Limb (tissue), 2 donors: ENCODE measurements around the gene SLC25A29.
"Not testable (repeated sequence)": the region's sequence is repeated elsewhere in the genome, so short reads cannot be mapped to it uniquely, and the experiment has no call there.

Experiments used
- DNase-seq, 2 donors: peaks; one replicate each; pipeline ENCODE4 v3.0.0-alpha.2; 2016; ENCODE audit errors: extremely low spot score in 2 of 2

SLC25A29 gene

DNA sequence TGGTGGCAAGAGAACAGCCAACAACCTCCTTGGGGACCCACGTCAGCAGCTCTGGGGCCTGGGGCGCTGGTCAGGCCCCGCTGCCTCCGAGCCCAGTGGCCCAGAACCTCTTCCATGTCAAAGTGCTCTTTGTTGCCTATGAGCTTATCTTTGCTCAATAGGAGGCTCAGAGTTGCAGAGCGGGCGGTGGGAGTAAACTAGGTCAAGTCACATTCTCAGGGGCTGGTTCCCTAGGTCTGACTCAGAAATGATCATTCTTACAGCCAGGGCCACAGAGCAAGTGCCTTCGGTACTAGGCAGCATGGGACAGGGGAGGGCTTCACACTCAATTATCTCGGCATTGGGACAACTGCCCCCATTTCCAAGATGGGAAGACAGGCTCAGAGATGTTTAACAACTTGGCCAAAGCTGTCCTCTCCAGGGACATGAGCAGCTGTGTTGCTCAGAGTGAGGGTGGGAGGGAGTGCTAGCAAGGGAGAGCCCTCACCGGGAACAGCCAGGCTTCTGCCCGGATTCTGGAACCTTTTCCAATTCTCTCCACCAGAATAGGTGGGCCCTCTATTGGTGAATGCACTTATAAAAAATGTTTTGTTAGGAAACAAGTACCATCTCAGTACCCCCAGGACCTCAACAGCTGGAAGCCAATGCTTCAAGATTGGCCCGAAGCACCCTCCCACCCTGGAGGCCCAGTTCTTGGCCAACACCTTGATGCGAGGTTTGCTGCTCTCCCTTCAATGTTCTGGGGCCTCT lies 11.9 kb downstream of the SLC25A29 start:
- DNase-seq: no peak

GRCh38 chr14:100293497-100294212 lies 12.6 kb downstream of the SLC25A29 start:
- no peak for DNase-seq

GRCh38 chr14:100292776-100293461 lies 13.3 kb downstream of the SLC25A29 start:
- peak in 1 of 2 donors; percentile 22 for DNase-seq

DNA sequence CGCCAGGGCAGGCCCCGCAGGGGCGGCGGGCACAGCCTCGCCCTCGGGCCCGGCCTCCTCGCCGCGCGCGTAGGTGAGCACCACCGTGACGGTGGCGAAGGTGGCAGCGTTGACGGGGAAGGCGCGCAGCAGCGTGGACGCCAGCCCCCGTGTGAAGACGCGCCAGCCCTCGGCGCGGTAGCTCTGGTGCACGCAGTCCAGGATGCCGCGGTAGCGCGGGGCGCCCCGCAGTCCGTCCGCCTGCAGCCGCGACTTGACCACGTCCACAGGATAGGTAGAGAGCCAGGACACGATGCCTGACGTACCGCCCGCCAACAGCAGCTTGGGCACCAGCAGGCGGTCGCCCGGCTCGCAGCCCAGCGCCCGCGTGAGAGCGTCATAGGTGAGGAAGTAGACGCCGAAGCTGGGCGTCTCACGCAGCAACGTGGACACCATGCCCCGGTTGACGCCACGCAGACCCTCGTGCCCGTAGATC lies 13.9 kb downstream of the SLC25A29 start:
- DNase-seq: peak in 1 of 2 donors; percentile 23

DNA sequence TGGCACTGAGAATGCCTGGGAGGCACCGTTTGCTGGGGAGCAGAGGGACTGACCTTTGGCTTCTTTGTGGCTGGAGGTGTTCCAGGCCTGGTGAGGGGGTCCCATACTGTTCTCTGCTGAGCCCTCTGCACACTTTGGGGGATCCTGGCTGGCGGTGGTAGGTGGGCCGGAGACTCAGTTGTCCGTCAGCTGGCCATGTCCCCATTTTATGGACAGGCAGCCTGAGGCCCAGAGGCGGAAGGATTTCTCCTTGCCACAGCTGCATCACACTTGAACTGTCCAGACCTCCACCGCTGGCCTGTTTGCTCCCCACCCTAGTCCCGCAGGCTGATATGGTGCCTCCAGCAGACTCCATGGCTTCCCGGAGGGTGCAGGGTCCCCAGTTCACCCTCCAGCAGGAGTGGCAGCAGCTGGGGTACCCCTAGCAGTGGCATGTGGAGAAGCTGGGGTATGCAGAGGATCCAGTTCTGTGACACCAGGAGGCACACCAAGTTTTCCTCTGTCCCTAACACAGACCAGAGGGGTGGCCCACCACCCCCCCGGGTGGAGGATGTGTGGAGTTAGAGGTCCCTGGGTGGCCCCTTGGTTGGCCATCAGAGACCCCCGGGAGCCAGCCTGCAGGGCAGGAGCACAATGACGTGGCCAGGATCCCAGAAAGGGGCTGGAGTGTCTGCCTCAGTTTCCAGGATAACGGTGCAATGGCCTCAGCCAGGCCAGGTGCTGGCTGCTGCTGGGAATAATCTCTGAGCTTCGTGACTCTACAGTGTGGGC lies 14.8 kb downstream of the SLC25A29 start:
- DNase-seq: peak in 1 of 2 donors; percentile 30

- no peak for DNase-seq
Measured at GRCh38 chr14:100290607-100291304, 15.5 kb downstream of the SLC25A29 start.

GRCh38 chr14:100289916-100290606 lies 16.2 kb downstream of the SLC25A29 start:
- peak in 1 of 2 donors; percentile 28 for DNase-seq

- DNase-seq: no peak
Measured at GRCh38 chr14:100288382-100289185, 17.7 kb downstream of the SLC25A29 start.

GRCh38 chr14:100287998-100288295 lies 18.3 kb downstream of the SLC25A29 start:
- DNase-seq: not testable (repeated sequence)

GRCh38 chr14:100287202-100287997 lies 18.8 kb downstream of the SLC25A29 start:
- no peak for DNase-seq

DNA sequence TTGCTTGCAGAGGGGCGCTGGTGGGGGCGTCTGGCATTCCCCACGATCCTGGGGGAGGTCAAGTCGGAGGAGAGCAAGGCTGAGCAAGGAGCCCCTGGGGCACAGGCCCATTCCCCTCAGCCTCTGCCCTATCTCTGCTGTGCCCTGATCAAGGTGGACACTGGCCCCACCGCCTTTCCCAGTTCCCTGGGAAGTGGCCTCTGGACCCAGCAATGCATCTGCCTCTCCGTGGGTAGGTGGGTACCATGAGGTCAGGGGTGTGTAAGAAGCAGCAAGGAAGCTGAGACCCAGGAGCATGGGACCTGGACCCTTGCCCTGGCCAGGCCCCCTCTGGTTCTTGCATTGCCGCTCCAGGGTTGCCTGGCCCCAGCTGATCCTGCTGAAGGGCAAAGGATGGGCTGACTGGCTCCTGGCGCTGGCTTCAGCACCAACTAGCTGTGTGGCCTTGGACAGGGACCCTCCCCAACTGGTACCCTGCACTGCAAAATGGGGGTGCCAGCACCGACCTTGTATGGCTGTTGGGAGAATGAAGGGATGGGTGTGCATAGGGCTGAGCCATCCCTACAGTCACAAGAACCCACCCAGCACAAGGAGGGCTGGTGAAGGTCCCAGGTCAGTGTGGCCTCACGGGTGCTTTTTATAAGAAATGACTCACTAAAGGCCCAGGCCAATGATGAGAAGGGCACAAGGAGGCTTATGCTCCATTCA lies 19.6 kb downstream of the SLC25A29 start:
- peak in 1 of 2 donors; percentile 28 for DNase-seq

GRCh38 chr14:100285913-100286400 lies 20.3 kb downstream of the SLC25A29 start:
- no peak for DNase-seq

GRCh38 chr14:100285021-100285912 lies 21.0 kb downstream of the SLC25A29 start:
- peak; percentile 51 to 88 for DNase-seq

GRCh38 chr14:100283984-100284881 lies 22.0 kb downstream of the SLC25A29 start:
- DNase-seq: peak in 1 of 2 donors; percentile 25

DNA sequence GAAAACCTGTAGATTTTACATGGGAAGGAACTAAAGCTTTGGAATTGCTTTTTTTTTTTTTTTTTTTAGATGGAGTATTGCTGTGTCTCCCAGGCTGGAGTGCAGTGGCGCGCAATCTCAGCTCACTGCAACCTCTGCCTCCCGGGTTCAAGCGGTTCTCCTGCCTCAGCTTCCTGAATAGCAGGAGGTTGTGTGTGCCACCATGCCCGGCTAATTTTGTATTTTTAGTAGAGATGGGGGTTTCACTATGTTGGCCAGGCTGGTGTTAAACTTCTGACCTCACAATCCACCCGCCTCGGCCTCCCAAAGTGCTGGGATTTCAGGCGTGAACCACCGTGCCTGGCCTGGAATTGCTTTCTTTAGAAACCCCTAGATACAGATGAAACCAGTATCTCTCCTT lies 22.8 kb downstream of the SLC25A29 start:
- DNase-seq: not testable (repeated sequence)
